Suprapubic skin (tissue), 4 donors: Measurements from ENCODE around the gene FCGBP.

Experiments used
- EP300 ChIP-seq: sonication (generic); formaldehyde crosslinking; IDR thresholded peaks from one replicate; pipeline ENCODE4 v1.6.1; 2017; ENCODE audit warnings: antibody characterized with exemption
- POLR2A ChIP-seq, 2 donors: fragments of 450-650 bp; IDR thresholded peaks; one replicate each; pipeline ENCODE4 v1.6.1; 2017; ENCODE audit warnings: antibody characterized with exemption in 2 of 2, mild to moderate bottlenecking in 2 of 2, moderate library complexity in 2 of 2
- POLR2AphosphoS5 ChIP-seq, 3 donors: sonication (generic); formaldehyde crosslinking; IDR thresholded peaks; one replicate each; pipeline ENCODE4 v1.6.1; 2017; ENCODE audit warnings: antibody characterized with exemption in 3 of 3
- TF ChIP-seq, protein P1 (sequence below), 2 donors: fragments of 200-600 bp in 1 of 2; fragments of 450-650 bp in 1 of 2; sonication (generic) in 1 of 2; IDR thresholded peaks; one replicate each; pipeline ENCODE4 v1.5.1; 2016 to 2019; ENCODE audit warnings: antibody characterized with exemption in 2 of 2, mild to moderate bottlenecking in 1 of 2, moderate library complexity in 1 of 2

DNA sequence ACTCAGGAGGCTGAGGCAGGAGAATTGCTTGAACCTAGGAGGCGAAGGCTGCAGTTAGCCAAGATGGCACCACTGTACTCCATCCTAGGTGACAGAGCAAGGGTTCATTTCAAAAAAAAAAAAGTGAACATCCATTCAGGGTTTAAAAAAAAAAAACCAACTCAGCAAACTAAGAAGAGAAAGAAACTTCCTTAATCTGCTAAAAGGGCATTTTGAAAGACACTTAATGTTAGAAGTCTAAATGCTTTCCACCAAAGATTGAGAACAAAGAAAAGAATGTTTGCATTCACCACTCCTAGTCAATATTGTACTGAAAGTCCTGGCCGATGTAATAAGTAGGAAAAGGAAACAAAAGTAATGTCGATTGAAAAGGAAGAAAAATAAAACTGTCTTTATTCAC is 29.5 kb upstream of the FCGBP start:
- TF ChIP-seq EP300 (no peak), POLR2A (IDR thresholded peaks at IDR 0.05) (no peak), POLR2AphosphoS5 (IDR thresholded peaks at IDR 0.05) (no peak)
- TF ChIP-seq, protein P1, sequence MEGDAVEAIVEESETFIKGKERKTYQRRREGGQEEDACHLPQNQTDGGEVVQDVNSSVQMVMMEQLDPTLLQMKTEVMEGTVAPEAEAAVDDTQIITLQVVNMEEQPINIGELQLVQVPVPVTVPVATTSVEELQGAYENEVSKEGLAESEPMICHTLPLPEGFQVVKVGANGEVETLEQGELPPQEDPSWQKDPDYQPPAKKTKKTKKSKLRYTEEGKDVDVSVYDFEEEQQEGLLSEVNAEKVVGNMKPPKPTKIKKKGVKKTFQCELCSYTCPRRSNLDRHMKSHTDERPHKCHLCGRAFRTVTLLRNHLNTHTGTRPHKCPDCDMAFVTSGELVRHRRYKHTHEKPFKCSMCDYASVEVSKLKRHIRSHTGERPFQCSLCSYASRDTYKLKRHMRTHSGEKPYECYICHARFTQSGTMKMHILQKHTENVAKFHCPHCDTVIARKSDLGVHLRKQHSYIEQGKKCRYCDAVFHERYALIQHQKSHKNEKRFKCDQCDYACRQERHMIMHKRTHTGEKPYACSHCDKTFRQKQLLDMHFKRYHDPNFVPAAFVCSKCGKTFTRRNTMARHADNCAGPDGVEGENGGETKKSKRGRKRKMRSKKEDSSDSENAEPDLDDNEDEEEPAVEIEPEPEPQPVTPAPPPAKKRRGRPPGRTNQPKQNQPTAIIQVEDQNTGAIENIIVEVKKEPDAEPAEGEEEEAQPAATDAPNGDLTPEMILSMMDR (IDR thresholded peaks at IDR 0.05) = no peak
